GM19468 (cell line): ENCODE data around the gene HOXA7.

Experiments
- ATAC-seq: cut with Tn5 transposase; IDR thresholded peaks from one replicate; pipeline ENCODE4 v1.9.1; 2021; ENCODE audit warnings: mild to moderate bottlenecking, moderate library complexity, moderate number of reproducible peaks; ENCODE audit not compliant: unreplicated experiment; ENCODE audit errors: extremely low read depth

Gene HOXA7

DNA sequence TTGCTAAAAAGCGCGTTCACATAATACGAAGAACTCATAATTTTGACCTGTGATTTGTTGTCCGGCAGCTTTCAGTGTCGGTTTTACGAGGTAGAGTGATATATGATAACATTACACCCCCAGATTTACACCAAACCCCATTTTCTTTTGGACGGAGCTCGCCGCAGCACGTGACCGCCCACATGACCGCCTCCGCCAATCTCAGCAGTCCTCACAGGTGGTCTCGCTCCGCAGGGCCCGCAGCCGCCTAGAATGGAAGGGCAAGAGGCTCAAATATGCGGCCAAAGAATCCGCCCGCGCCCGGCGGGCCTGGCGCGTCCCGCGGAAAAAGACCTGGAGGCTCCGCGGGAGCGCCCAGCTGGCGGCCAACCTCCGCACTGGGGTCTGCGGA lies at the start of gene HOXA7:
Gene HOXA7 (minus strand): TSS at position 168 of the 391 bp plus-strand sequence. CDS start 130 bp downstream, at position 38.
- no peak for ATAC-seq

DNA sequence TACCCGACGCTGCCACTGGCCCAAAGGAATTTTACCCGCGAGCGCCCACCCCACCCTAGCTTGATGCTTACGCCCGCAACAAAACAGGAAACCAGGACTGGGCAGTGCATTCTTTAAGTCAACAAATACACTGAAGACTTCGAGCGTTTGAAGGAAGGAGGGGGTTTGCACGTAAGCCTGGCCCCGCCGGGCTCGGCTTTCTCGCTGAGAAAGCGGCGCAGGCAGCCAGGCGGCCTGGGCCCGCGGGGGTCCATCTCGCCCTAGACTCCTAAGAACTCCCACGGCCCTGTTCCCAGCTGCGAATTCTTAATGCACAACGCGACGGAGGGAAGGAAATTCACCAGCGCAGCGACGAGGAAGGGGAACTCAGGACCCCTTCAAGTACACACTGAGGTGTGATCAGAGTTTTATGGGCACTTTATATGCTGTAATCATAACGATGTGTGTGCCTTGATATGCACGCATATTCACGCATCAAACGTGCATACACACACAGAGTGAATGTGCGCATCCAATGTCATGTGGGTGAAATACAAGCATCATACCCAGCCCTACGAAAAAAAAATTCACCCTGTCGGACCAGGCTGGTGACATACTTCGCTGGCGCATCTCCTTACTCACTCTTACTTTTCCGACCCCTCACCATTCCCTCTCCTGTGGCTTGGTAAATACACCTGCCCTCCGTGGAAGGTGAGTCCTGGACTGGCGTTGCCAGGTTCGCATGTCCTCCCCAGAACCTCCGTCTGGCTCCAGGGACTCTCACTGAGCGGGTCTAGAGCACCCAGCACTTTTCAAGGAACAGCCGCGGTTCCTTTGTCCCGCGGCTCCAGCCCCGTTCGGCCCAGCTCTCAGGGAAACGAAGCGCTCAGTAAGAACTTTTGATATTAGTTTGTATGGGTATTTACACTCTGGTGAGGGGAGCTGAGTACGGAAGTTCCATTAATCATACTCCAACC lies 49.1 kb upstream of the HOXA7 start:
- no peak for ATAC-seq

DNA sequence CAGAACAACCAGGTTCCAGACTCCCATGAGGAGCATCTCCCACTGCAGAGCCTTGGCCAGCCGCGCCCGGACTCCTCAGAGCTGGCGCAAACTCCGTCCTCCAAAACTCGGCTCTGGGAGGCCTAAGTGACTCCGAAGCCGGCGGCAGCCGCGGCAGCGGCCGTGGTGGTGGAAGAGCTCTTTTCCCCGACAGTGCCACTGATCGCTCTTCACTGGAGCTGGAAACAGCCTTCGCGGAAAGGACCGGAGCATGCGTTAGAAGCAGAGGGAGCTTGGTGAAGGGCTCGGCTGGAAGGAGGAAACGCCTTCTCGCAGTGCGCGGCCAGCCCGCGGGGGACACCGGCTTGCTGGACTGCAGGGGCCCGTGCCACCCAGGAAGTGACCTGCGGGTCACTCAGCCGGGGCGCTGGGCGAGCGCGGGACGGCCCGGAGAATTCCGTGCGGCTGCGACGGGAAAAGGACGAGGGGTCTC lies 48.4 kb upstream of the HOXA7 start:
- ATAC-seq = no peak

DNA sequence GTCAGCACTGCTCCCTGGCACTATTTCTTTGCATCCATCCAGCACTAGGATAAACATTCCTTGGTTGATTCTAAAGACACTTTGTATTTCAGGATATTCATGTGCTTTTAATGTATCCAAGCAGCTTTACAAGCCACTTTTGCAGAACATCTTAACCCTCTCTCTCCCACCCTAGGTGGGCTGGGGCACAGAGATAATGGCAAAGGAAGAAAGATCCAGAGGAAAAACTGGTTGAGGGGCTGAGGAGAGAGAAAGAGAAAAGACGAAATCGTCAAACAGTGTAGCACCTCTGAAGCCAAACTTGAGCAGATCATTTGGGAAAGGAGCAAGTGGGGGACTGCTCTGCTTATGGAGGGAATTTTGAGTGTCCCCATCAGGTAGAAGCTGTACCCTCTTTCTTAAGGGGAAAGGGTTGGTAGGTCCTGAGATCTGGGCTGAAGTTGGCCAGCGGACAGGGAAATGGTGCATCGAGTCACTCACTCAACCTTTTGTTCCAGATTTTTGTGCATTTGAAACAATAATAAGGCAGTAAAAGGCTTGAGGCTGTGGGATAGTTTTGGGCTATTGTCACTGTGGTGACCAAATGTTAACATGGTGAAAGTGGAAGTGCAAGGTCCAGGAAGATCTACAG lies 47.6 kb upstream of the HOXA7 start:
- ATAC-seq = no peak

DNA sequence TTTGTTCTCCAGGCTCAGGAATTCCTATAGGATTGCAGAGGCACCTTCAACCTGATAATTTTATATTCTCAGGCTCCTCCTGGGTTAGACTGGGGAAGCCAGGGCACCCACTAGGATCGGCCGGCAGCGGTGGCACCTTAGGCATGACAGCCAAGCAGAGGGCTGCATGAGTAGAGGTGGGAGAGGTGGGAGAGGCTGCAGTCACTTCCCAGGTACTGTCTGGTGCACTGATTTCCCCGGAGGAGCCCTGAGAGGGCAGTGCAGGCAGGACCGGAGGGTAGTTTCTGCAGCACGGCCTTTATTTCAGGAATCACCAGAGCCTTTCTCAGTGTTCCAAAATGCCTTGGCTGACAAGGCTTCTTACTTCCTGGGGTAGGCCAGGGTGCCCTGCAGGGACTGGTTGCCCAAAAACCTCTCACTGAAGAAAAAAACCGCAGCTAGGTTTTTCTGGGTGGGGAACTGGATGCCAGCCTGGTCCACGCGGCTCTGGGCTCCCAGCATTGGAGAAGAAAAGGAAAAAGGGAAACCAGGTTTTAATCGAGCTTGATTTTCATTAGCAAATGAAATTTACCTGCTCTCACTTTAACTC lies 47.0 kb upstream of the HOXA7 start:
- no peak for ATAC-seq

DNA sequence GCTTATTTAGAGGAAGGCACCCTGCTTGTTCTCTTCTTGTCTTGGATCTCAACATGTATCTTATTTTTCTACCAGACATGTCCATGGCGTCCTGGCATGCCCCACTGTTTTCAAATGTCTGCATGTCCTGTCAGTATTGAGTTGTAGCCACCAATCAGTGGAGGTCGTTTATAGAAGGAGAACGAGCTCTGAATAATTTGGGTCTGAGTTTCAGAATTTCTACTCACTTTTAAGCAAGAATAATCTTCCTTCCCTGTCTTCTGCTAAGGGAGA lies 46.3 kb upstream of the HOXA7 start:
- no peak for ATAC-seq

DNA sequence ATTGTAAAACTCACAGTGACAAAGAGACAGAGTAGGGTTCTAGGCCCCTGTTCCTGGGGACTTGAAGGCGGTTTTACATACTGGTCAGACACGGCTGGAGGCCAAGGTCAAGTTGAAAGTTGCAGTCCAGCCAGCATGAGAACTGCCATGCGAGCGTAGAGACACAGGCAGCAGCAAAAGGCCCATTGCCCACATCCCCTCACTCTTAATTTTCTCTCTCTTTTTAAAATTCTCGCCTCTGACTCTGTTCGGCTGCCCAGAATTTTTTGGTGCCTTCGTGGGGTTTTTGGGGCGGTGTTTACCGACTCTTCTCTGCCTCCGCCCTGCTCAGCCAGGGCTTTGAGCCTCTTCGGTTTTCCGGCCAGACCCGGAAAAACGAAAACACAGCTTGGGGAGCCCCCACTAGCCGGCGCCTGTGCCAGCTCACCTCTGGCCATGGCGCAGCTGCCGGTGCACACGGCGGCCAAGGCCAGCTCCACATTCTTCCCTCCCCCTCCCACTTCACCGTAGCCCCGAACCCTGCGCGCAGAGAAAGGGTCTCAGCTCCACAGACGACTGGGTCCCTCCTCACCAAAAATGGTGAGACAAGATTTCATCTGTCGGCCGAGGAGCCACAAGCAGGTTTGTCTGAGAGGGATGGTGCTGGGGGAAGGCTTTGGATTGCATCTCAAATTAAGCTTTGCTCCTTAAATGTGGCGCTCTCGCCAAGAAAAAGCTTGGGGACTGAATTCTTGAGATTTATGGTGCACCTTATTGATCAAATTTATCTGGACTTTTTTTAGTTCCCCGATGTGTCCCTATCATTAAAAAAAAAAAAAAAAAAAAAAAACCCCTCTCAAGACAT lies 45.8 kb upstream of the HOXA7 start:
- ATAC-seq = no peak

DNA sequence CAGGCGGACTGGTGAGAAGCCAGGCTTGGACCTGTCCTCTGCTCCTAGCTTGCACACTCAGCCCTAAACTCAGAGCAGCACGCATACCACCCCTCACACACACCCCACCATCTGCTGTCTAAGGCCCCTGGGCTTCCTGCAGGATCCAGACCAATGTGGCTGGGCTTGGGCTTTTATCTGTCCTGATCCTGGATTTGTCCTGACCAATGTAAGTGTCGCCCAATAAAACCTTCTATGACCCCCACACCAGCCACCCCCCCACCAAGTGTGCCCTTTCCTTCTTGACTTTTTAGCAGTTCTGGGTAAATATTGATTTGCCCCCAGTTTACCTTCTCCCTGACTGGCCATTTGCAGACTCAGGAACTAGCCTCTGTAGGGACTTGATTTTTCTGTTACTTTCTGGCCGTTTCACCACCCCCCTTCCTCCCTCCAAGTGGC lies 45.1 kb upstream of the HOXA7 start:
- ATAC-seq = no peak

DNA sequence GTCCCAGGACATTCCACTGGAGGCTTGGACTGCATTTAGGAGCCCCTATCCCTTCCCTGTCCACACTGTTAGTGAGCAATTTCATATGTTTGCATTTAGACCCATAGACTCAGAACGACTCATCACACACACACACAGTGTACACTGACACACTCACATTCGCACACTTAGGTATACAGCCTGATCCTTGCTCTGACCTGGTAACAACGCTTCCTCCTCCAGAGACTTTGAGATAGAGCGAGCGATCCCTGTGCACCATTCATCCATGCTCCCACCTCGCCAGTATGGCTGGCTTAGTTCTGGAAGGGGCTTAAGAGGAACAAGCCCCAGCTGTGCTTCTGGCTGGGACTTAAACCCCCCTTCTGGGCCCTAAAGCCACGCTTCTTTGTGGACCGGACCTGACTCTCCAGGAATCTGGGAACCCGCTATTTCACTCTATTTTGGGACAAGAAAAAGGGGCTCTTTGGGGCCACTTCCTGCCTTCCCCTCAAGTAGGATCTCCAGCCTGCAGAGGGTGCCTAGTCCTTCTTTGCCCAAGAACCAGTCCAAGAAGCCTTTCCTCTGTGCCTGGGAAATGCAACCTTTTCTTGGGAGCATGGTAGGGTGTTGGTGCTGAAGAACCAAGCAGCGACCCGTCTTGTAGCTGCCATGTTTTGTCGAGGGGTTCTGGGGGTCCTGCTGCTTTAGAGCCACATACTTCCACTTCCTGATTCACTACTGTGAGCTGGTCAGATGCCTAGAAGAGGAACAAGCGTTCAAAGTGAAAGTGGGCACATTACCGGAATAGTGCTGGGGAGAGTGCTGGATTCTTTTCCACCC lies 44.5 kb upstream of the HOXA7 start:
- ATAC-seq = no peak

DNA sequence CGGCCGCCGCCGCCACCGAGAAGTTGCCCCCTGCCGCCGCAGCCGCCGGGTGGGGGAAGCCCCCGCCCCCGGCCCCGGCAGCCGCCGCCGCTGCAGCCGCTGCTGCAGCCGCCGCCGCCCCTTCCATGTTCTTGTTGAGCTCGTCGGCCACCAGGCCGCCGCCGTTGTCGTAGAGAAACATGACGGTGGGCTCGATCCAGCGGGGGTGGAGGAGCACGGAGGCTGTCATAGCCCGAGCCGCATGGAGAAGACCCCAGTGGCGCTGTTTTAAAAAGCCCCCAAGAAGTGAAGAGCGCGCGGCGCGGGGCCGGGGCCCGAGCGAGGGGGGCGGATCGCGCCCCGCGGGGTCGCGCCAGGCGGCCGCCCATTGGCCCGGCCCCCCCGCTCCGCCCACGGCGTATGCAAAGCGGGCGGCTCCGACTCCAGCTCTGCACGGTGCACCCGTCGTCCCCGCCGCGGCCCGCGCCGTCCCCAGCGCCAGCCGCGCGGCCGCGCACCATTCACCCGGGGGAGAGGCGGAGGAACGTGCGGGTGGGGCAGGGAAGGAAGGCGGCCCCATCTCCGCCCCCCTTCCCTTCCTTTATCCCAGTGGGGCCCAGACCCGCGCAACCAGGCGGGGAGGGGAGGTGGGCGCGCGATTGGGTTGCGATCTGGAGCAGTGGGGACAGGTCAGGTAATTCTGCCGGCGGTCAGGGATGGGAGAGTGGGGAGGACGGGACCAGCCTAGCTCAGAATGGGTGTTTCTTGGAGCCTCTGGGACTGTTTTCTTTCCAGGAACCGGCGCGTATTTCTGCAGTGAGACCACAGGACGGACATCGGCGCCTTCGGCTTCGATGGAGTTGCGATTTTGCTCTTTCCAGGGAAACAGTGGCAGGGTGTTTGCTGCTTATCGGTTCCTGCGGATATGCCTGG lies 43.6 kb upstream of the HOXA7 start, which contains the start of gene HOXA13:
Gene HOXA13 (minus strand): TSS at position 243 of the 912 bp plus-strand sequence. CDS start 14 bp downstream, at position 229.
- no peak for ATAC-seq

DNA sequence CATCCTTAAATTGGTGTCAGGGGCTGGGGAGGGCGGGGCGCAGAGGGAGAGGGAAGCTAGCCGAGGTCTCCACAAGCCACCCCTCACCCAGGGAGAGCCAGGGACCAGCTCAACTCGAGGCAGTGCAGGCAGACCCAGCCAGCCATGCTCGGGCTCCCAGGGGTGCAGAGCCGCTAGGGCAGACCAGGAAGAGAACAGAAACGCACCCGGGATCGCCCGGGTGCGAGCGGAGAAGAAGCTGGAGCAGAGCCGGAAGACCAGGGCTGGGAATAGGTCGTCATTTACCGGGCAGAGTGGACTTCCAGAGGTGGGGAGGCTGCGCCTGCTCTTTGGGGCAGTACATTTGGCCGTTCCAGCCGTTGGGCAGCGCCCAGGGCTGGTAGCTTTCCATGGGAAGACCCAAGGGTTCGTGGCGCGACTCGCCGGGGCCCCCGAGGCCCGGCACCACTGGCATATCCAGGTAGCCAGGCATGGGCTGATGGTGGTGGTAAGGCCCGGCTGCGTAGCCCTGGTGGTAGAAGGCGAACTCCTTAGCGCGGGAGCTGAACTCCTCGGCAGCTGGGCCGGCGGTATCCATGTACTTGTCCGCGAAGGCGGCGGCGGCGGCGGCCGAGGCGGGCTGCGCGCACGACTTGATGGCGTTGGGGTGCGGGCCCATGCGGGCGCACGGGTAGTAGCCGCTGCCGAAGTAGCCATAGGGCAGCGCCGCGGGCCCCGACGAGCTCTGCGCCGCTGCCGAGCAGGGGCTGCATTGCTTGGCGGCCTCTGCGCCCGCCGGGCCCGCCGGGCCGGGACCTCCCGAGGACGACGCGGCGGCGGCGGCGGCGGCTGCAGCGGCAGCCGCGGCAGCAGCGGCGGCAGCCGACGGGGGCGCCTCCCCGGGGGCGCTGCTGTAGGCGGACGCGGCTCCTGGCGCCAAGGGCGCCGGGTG lies 42.7 kb upstream of the HOXA7 start:
- ATAC-seq = no peak

DNA sequence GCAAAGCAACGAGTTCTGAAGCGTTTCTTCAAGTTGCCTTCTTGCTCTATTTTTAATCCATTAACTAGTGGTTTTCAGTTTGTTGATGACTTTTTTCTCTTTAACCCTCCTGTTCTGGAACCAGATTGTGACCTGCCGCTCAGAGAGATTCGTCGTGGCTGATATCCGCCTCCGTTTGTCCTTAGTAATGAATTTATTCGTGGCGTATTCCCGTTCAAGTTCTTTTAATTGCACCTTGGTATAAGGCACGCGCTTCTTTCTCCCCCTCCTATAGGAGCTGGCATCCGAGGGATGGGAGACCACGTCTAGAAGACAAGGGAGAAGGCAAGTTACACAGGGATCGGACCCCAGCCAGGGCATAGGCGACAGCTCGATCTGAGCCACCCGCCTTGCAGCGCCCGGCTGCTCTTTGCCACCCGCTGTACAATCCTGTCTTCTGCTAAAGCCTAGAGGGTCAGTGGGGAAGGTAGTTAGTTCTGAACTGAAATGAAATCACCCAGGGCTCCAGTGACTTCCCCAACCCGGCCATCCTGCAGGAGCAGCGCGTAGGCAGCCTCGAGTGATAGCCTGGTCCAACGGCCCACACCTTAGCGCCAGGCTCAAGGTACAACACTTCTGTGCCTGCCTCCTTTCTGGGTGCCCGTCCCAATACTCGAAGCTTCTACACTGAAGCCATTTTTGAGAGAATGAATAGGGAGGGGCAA lies 41.8 kb upstream of the HOXA7 start:
- ATAC-seq = no peak

DNA sequence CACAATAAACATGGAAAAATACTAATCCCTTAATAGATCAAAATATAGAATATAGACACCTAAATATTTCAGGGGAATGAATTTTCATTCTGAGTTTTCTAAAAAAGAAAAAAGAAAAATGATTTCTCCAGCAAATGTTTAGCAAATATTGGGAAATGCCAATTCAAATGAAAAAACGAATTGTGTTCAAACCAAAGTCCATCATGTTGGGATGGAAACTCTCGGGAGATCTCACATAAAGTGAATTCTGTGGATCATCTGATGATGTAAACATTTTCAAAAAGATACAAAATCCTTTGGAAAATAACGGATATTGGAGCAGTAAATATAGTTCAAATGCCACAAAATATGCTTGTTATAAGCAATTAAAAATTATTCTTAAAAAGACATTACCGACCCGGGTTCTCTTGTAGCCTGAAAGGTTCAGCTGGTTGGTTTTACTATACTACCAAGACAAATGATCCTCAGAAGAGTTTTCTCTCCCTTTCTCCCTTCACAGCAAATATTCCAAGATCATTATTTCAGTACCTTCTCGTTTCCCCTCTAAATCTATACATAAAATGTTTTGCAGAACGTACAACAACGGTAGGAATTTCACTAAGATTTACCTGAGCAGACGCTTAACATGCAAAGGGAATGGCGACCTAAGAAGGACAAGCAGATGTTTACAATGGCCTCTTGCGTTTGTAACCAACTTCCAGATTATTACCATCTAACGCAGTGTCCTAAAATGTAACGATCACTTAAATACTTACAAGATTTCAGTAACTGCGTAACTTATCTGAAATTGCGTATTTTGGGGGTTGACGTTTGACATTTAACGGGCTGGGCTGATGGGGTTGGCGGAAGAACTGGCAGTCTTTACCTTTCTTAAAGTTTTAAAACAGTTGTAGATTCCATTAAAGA lies 40.9 kb upstream of the HOXA7 start:
- ATAC-seq = no peak

DNA sequence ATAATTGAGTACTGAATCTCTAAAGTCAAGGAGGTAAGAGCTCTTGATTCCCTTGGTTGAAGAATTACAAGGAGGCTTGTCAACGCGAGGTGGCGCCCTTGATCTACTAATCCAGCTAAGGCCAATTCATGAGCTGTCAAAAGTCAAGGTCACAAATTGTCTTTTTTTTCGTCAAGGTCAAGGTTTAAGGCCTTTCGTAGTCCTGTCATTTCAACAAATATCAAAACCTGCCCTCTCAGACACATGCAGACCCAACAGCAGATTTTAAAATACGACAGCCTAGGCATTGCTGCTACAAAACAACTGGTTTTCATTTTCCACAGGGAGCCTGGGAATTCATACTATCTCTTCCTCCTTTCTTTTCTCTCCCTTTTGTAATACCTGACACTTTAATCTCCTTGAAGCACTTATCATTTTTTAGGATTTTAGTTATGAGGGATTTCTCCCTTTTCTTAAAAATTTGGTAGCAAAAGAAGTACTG lies 39.9 kb upstream of the HOXA7 start:
- ATAC-seq = no peak

DNA sequence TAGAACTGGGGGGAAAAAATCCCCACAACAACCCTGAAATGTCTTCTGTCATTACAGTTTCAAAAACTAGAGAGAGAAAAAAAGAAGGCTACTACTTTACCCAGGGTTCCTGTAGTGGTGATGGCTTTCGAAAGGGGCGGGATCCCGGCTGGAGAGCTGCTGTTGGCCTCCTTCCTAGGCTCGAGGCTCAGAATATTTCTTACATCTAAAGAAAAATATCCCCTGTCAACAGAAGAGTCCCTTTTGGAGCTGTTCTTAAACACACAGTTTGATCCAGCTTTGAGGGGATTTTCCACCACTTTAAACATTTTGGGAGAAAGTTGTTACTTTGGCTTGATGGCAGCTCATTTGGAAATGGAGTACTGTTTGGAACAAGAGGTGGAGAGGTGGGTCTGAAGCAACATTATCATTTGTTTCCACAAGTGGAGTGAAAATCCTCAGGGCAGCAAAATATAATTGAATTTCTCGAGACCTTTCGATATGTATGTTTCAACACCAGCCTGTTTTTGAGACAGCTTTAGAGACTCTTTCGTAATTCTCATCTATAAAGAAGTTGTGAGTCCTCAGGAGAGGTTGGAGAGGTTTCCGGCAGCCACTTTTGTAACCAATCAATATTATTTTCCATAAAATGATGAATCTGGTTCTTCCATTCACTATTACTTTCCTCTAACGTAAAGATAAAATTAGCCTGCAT lies 38.4 kb upstream of the HOXA7 start:
- no peak for ATAC-seq
